ENCODE results near the gene MED20.
A peak's percentile ranks its signal among the peaks of the same experiment; 100 is the strongest.

Gene MED20

GRCh38 chr6:41901882-41902519 lies 18.9 kb downstream of the MED20 start:
- DNase-seq = peak in 1 of 2 experiments; percentile 27

GRCh38 chr6:41900861-41901260 lies 20.1 kb downstream of the MED20 start:
- no peak for DNase-seq

- no peak for DNase-seq
Measured at GRCh38 chr6:41896281-41896680, 24.7 kb downstream of the MED20 start.

GRCh38 chr6:41895300-41896233 lies 25.4 kb downstream of the MED20 start, which contains the start of gene USP49:
Gene USP49 (minus strand): TSS chr6:41895375. CDS start chr6:41806983, 88,392 bp downstream.
- DNase-seq = peak; percentile 82 to 97

- DNase-seq = peak; percentile 3 to 91
Measured at GRCh38 chr6:41894366-41895299, 26.3 kb downstream of the MED20 start.

- DNase-seq = no peak
Measured at GRCh38 chr6:41892921-41893564, 27.9 kb downstream of the MED20 start.

GRCh38 chr6:41887331-41887751 lies 33.6 kb downstream of the MED20 start:
- DNase-seq = no peak

GRCh38 chr6:41885930-41886329 lies 35.0 kb downstream of the MED20 start:
- DNase-seq = no peak

GRCh38 chr6:41884957-41885356 lies 36.0 kb downstream of the MED20 start:
- DNase-seq = no peak

- no peak for DNase-seq
Measured at GRCh38 chr6:41881506-41881905, 39.4 kb downstream of the MED20 start.

GRCh38 chr6:41878961-41879405 lies 42.0 kb downstream of the MED20 start:
- DNase-seq = no peak

- DNase-seq = no peak
Measured at GRCh38 chr6:41878246-41878645, 42.7 kb downstream of the MED20 start.

GRCh38 chr6:41877051-41877680 lies 43.8 kb downstream of the MED20 start:
- DNase-seq = no peak

GRCh38 chr6:41874741-41875140 lies 46.2 kb downstream of the MED20 start:
- no peak for DNase-seq

GRCh38 chr6:41872147-41872546 lies 48.8 kb downstream of the MED20 start:
- no peak for DNase-seq

- no peak for DNase-seq
Measured at GRCh38 chr6:41871691-41872090, 49.2 kb downstream of the MED20 start.

- no peak for DNase-seq
Measured at GRCh38 chr6:41859356-41859755, 61.6 kb downstream of the MED20 start.

GRCh38 chr6:41858703-41859102 lies 62.2 kb downstream of the MED20 start:
- DNase-seq = no peak

All from NCI-H526 (cell line).